GM12864 (cell line): ENCODE data around the gene ZNF70.

Source experiments
- DNase-seq: peaks from one replicate; pipeline ENCODE4 v3.0.0-alpha.2; 2011; ENCODE audit warnings: low read depth
- H3K4me3 ChIP-seq: 2 replicates; pipeline ENCODE4 v1.5.1; 2011; ENCODE audit warnings: mild to moderate bottlenecking, low read depth, low read length, control low read depth
- CTCF ChIP-seq: IDR thresholded peaks from 2 replicates; pipeline ENCODE4 v1.5.1; 2011; ENCODE audit warnings: low read depth, mild to moderate bottlenecking, moderate library complexity, low read length, control low read depth, inconsistent platforms; ENCODE audit errors: missing control alignments

The ZNF70 gene

GRCh38 chr22:23700706-23701105 is 50.2 kb downstream of the ZNF70 start:
- TF ChIP-seq CTCF = no peak
- DNase-seq = no peak
- no peak overlapping the region for H3K4me3 ChIP-seq

GRCh38 chr22:23698673-23699235 is 52.2 kb downstream of the ZNF70 start:
- DNase-seq = no peak
- no peak overlapping the region for H3K4me3 ChIP-seq
- TF ChIP-seq CTCF = no peak

- no peak for DNase-seq
- no peak for TF ChIP-seq CTCF
- no peak overlapping the region for H3K4me3 ChIP-seq
Measured at GRCh38 chr22:23698094-23698493, 52.8 kb downstream of the ZNF70 start.

GRCh38 chr22:23697031-23697970 is 53.6 kb downstream of the ZNF70 start:
- TF ChIP-seq CTCF = no peak
- DNase-seq = no peak
- no peak overlapping the region for H3K4me3 ChIP-seq

- no peak for TF ChIP-seq CTCF
- no peak overlapping the region for H3K4me3 ChIP-seq
- DNase-seq = peak; percentile 37
Measured at GRCh38 chr22:23696326-23696851, 54.5 kb downstream of the ZNF70 start.

- TF ChIP-seq CTCF = no peak
Measured at GRCh38 chr22:23695571-23696325, 55.2 kb downstream of the ZNF70 start.

More at GRCh38 chr22:23695571-23696325, 55.2 kb downstream of the ZNF70 start:
- no peak overlapping the region for H3K4me3 ChIP-seq
- no peak for DNase-seq
